ENCODE results near the gene PDE11A.

GRCh38 chr2:178009813-178010212, 62.8 kb downstream of the PDE11A start:
- TF ChIP-seq CTCF (IDR thresholded peaks at IDR 0.05 in 8 of 11, conservative IDR thresholded peaks at IDR 0.05 in 3 of 11) (no peak), POLR2A (IDR thresholded peaks at IDR 0.05) (no peak), POLR2AphosphoS5 (IDR thresholded peaks at IDR 0.05) (no peak)
